VCaP (cell line): ENCODE data around the gene ZNF536.

Experiments used
- H3K27ac ChIP-seq: fragments of 450-650 bp; 2 replicates; pipeline ENCODE4 v1.5.1; 2017
- TF ChIP-seq, protein P1 (sequence below): fragments of 450-650 bp; conservative IDR thresholded peaks from 2 replicates; pipeline ENCODE4 v1.5.1; 2017; ENCODE audit warnings: mild to moderate bottlenecking, moderate library complexity

Gene ZNF536

DNA sequence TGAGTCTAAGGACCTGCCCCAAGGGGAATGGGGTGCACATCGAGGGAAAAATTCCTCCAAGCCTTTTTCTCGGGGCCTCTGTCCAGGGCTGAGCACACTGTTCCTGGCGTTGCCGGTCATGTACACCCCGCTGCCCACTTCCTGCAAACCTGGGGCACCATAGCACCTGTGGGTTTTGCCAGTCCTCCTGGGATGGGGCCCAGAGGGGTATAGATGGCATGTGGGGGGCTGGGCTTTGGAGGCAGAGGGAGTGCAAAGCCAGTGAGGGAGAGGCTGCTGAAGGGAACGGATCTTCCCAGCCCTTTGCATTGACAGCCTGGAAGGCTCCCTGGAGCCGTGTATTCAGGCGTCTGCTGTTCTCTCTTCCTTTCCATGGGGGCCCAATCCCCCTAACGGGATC, 187.3 kb downstream of the ZNF536 start:
- H3K27ac ChIP-seq = no peak overlapping the region
- TF ChIP-seq, protein P1, sequence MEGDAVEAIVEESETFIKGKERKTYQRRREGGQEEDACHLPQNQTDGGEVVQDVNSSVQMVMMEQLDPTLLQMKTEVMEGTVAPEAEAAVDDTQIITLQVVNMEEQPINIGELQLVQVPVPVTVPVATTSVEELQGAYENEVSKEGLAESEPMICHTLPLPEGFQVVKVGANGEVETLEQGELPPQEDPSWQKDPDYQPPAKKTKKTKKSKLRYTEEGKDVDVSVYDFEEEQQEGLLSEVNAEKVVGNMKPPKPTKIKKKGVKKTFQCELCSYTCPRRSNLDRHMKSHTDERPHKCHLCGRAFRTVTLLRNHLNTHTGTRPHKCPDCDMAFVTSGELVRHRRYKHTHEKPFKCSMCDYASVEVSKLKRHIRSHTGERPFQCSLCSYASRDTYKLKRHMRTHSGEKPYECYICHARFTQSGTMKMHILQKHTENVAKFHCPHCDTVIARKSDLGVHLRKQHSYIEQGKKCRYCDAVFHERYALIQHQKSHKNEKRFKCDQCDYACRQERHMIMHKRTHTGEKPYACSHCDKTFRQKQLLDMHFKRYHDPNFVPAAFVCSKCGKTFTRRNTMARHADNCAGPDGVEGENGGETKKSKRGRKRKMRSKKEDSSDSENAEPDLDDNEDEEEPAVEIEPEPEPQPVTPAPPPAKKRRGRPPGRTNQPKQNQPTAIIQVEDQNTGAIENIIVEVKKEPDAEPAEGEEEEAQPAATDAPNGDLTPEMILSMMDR = no peak

DNA sequence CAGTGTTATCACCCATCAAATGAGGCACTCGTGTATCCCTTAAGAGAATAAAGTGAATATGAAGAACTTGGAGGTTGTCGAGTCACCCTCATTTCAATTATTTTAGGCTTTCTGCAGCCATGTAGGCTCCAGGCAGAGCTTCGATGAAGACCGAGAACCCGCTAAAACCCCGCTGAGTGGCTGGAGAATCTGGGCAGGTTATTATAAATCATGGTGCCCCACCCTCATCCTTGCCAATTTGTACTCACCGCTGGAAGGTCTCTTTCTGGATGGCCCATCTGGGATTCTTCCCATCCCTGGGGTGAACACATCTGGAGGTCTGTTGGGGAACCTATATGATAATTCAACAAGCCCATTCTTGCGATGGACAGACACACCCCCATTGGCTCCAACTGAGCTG, 190.8 kb downstream of the ZNF536 start:
- H3K27ac ChIP-seq = no peak overlapping the region
- TF ChIP-seq, protein P1 = no peak

GRCh38 chr19:30563691-30564090, 191.5 kb downstream of the ZNF536 start:
- TF ChIP-seq, protein P1 = no peak
- no peak overlapping the region for H3K27ac ChIP-seq

DNA sequence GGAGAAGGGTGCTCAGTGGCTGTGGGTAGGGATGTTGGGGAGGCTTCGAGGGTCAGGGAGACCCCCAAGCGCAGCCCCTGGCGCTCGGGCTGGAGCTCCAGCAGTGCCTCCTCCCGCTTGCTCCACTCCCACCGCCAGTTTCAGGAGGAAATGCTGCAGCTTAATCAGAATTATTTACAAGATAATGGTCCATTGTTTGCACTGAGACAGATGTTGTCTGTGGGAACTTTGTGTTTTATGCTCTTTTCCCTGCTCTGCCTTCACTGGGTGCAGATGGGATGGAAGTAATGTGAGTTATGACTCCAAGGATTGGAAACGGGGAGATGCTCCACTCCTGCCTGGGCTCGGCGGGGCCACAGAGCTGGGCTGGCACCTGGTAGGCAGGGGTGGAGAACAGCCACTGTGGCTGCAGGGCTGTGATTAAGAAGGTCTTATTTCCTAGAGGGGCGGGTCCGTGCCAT, 192.4 kb downstream of the ZNF536 start:
- H3K27ac ChIP-seq = no peak overlapping the region
- TF ChIP-seq, protein P1 = no peak

- TF ChIP-seq, protein P1 = no peak
- H3K27ac ChIP-seq = no peak overlapping the region
These were observed 193.5 kb downstream of the ZNF536 start for GRCh38 chr19:30565636-30566035.

DNA sequence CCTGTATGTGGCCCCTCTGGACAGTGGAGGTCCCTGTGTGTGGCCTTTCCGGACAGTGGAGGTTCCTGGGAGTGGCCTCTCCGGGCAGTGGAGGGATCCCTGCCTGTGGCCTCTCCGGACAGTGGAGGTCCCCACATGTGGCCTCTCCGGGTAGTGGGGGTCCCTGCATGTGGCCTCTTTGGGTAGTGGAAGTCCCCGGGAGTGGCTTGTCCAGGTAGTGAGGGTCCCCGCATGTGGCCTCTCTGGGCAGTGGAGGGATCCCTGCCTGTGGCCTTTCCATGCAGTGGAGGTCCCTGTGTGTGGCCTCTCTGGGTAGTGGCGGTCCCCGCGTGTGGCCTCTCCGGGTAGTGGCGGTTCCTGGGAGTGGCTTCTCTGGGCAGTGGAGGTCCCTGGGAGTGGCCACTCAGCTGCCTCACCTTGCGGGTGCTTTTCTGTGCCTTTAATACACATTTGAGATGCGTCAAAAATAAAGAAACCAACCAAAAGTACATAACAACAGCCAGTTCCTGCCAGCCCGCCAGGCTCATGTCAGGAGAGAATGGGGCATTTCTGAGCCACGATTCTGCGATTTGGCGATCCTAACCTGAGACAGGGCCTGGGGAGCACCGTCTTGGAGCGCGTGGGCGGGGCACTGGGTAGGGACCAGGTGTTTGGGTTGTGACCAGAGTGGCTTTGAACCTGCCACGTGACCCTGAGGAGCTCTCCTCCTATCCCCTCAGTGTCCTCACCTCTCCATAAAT, 194.7 kb downstream of the ZNF536 start:
- H3K27ac ChIP-seq = no peak overlapping the region
- TF ChIP-seq, protein P1 = no peak

GRCh38 chr19:30567536-30568232, 195.5 kb downstream of the ZNF536 start:
- TF ChIP-seq, protein P1 = no peak
- no peak overlapping the region for H3K27ac ChIP-seq
